GM18868 (cell line): ENCODE results near the gene SMG6.
A peak's percentile ranks its signal among the peaks of the same experiment; 100 is the strongest.

Experiments
- ATAC-seq: cut with Tn5 transposase; IDR thresholded peaks from one replicate; pipeline ENCODE4 v1.9.1; 2021; ENCODE audit warnings: mild to moderate bottlenecking, moderate library complexity; ENCODE audit not compliant: unreplicated experiment

The SMG6 gene

DNA sequence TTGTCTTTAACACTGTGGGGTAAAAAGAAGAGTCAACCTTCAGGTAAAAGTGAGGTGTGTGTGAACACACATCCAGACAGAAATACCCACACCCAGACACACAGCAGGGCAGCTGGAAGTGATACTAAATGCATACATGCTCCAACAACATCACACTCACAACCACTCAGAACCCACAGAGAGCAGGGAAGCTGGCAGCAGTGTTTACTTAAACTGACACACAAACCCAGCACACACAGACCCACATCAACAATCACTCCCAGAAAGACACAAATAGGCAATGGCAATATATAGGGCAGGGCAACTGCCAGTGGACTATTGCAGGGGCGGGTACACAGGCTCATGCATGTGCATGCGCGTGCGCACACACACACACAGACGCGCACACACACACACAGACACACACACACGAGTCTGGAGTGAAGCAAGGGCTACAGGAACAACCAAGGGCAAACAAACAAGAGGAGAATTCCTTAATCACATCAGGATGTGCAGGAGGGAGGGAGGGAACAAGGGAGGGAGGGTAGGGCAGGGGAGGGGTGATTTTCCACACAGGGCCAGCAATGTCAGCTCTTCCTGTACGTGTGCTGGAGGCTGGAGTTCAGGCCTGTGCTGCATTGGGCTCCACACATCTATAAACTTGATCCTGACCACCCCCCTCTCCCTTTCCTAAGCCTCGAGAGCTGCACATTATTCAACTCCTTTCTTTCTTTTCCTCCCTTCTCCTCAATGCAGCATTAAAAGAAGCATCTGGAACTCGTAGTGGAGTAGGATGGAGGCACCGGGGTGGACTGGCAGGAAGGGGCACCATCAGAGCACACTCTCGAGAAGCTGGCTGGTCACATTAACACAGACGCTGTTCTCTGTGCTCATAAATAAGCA, 218.6 kb downstream of the SMG6 start:
- ATAC-seq: no peak

DNA sequence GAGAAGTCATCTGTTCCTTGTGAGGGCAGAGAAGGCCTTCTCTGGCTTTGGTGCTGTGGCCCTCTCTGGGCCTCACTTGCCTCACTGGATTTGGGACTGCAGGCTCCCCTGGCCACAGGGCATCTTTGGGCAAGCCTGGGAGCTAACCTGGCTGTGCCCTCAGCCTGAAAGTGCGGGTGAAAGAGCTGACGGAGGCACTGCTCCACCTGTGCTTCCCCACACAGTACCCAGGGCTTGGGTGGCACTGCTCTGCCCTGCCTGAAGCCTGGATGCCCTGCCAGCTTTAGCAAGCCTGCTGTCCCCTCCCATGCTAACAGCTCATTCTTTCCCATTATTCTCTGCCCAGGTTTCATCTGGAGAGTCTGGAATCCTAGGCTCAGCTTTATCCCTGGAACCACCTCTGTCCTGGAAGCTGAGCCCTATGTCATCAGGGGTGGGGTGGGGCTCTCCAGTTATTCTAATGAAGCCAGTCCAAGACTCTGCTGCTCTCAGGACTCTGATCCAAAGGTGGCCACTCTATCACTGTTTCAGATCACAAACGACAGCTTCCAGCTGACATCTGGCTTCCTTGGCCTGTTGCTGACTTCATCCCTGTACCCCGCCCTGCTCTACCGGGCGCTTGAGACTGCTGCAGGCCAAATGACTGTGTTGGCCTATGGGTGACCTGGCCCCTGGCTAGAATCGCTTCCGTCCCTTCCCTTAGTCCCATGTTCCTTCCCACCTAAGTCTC, 219.4 kb downstream of the SMG6 start:
- ATAC-seq: no peak

DNA sequence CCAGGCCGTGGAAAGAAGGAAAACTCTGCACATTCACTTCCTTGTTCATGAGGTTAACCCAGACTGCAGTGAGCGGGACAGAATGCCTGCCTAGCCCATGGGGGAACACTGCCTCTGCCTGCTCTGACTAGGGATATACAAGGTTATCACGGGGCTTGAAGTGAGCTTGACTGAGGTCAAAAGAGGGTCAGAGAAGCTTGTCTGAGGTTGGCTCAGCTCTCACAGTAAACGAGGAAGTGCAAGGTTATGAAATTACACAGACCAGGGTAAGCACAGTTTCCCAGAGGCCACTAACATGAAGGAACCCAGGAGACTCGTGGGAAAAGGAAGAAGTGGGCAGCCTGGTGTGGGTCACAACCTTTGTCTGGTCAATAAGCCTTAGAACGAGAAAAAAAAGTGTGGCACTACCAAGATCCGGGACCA, 220.0 kb downstream of the SMG6 start:
- no peak for ATAC-seq

- ATAC-seq: no peak
These were observed 221.4 kb downstream of the SMG6 start for GRCh38 chr17:2082003-2082781.

- no peak for ATAC-seq
These were observed 222.0 kb downstream of the SMG6 start for GRCh38 chr17:2081564-2081963.

- ATAC-seq: no peak
These were observed 226.5 kb downstream of the SMG6 start for GRCh38 chr17:2077040-2077439.

- ATAC-seq: no peak
These were observed 227.2 kb downstream of the SMG6 start for GRCh38 chr17:2076087-2076984.

- no peak for ATAC-seq
These were observed 228.1 kb downstream of the SMG6 start for GRCh38 chr17:2075336-2076086.

GRCh38 chr17:2074919-2075318, 228.7 kb downstream of the SMG6 start:
- ATAC-seq: no peak

DNA sequence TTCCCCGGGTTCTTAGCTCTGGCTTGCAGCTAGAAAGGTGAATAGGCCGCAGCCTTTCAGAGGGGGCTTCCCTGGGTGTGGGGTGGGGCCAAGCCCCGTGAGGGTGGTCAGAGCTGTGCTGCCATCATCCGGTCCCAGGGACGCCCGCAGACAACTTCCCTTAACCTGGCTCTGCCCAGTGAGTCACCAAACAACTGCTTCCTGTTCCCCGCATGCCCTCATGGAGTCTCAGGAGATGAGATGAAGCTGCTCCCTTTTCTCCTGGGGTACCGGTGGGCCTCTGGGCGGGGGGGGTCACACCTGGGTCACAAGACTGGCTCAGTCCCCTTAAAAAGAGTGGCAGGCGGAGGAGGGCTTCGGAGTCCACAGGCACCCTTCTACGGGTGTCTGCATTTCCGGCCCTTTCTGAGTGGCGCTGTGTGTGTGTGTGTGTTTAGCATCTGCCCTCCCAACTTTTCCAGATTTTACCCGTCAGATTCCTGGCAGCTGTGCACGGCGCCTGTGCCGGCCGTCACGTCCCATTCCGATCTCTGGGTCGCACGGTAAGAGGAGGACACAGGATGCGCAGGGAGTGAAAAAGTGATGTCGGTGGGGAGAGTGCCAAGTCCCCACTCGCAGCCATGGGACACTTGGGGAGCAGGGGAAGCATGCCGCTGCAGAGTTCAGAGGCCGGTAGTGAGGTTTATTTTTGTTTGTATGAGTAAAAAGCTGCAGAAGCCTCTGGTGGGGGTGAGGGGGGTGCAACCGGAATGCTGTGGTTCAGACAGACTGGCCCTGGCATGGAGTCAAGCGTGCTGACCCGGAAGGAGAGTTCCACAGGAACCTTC, 231.9 kb downstream of the SMG6 start:
- no peak for ATAC-seq

DNA sequence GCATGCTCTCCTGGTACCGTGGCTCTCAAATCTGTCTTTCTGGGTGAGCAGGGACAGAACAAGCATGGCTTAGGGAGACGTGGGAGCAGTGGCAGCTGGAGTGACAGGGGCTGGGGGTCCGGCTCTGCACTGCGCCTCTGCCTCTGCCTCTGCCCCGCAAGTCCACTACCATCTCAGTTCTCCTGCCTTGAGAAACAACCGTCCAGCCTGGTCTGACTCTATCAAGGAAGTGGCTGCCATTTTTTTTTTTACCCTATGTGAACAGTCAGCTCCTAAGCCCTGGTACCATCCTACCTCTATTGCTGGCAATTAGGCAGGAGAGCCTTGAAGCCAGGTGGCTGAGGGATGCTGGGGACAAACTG, 232.6 kb downstream of the SMG6 start:
- no peak for ATAC-seq

GRCh38 chr17:2070241-2071023, 233.2 kb downstream of the SMG6 start:
- ATAC-seq: peak; percentile 77

DNA sequence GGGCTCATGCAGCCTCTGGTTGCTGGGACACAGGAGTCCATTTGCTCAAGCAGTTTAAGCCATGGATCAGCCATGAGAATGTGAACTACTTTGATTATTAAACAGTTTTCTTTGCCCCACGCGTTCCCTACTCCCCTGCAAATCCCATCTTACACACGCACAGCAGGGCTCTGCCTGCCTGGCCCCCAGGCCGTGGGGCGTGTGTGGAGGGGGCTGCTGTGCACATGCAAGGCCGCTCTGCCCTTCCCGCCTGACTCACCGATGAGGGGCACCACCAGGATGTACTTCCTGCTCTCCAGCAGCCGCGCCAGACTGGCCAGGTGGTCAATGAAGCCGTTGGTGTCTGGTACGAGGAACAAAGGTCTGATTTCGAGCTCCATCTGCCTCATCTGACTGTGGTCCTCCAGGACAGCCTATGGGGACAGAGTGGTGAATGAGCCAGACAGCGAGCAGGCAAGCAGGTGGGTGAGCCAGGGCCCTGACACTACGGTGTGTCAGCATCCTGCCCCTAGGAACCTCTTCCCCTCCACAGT, 235.0 kb downstream of the SMG6 start:
- no peak for ATAC-seq

DNA sequence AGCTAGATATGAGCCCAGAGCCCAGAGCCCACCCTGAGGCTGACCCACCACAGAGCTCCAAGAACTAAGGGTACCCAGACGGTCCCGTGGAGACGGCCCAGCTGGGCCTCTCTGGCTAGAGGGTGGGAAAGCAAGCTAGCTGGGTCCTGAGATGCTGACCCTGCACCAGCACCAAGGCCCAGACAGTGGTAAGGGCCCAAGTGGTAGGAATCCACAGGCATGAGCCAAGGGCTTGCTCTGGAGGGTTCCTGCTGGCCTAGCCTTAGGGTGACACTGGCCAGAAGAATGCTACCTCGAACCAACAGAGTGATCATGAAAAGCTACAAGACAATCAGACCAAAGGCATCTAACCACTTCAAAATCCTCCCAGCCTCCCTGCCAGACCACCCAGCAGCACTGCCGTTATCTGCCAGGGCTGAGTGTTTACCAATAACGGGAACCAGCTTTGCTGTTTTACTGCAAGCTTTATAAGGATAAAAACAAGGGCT, 235.5 kb downstream of the SMG6 start:
- ATAC-seq: no peak

GRCh38 chr17:2067608-2068024, 236.0 kb downstream of the SMG6 start:
- ATAC-seq: no peak

DNA sequence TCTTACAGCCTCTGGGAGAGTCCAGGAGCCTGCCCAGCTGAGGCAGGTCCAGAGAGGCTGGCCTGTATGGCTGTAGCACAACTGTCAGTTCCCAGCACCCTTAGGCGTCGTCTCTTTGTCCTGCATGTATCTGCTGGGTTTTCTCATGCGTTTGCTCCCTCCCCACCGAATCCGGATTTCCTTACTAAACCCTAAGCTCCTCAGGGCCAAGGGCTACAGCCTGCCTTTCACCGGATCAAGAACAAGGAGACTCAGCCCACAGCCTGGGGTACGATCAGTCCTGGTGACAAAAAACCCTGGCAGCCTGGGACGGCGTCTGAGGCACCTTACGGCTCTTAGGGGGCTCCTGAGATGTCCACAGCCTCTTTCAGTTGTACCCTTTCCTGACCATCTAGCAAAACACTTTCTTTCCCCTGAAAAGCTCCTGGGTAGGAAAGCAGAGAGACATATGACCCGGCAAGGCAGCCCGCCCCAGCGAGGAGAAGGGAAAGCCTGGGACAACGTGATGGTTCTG, 236.5 kb downstream of the SMG6 start:
- ATAC-seq: no peak

DNA sequence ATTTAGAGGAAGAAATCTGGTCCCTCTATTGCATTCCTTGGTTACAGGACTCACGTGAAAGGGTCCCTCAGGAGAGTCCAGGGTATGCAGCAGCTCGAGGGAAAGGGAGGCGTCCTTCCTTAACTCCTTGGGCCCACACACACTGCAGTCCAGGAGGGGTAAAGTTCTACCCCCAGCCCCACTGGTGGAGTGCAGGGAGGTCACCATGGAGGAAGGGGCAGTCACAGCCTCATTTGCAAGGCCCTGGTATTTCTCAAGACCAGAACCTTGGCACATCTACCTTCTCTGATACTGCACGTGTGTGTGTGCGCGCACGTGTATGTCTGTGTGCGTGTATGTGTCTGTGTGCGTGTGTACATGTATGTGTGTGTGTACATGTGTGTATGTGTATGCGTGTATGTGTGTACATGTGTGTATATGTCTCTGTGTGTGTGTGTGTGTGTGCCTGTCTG, 237.6 kb downstream of the SMG6 start:
- no peak for ATAC-seq
